HCT116 (cell line): ENCODE measurements around the gene CLEC20A. TPM values are rescaled to one million over a fixed set of nuclear protein-coding genes. Genes with fewer than 3 reads are reported as not detected.

Experiments
- ATAC-seq: fragments of 200-7000 bp; cut with Tn5 transposase; 2 replicates; pipeline ENCODE4 v1.9.1; 2020; ENCODE audit warnings: mild to moderate bottlenecking, moderate library complexity
- BruUV-seq: library from RNA; stranded (reverse); fragments of 400-500 nt; replicated peaks from 2 replicates; lab custom pipeline; 2021; lab: Mats Ljungman, UMichigan
- CTCF ChIA-PET: fragments of 300-600 bp; sonication (Branson Sonifier 250); formaldehyde crosslinking; loops from one replicate; lab custom pipeline; 2021; ENCODE audit warnings: antibody characterized with exemption; lab: Charles Lee
- POLR2A ChIA-PET: fragments of 300-600, 350-600 bp; sonication (Branson Sonifier 250); formaldehyde crosslinking; loops from one replicate; lab custom pipeline; 2021; ENCODE audit warnings: antibody characterized with exemption; lab: Charles Lee
- RAD21 ChIA-PET, 2 experiments: fragments of 300-600 bp; sonication (Branson Sonifier 250); formaldehyde crosslinking; loops; one replicate each; lab custom pipeline; 2023; ENCODE audit warnings: low total read pairs in 2 of 2; ENCODE audit not compliant: uncharacterized antibody in 2 of 2, unreplicated experiment in 2 of 2, low non-redundant PET in 1 of 2; lab: Charles Lee
- DNase-seq: peaks from one replicate; pipeline ENCODE4 v3.0.0-alpha.2; 2010; ENCODE audit warnings: low read depth, low spot score
- H2AFZ ChIP-seq: fragments of 200-600 bp; shearing (Covaris generic), sonication (generic); 2 replicates; pipeline ENCODE4 v1.6.1; 2017; ENCODE audit warnings: low read depth, mixed run types, mixed read lengths, antibody characterized with exemption, low read length; ENCODE audit not compliant: poor library complexity, severe bottlenecking
- H3K27ac ChIP-seq: 2 replicates; pipeline ENCODE4 v1.5.1; 2012; ENCODE audit warnings: low read depth, low read length
- H3K27me3 ChIP-seq: fragments of 200-600 bp; sonication (generic); 2 replicates; pipeline ENCODE4 v1.6.1; 2016; ENCODE audit warnings: mixed run types, low read length, mixed read lengths; ENCODE audit not compliant: insufficient read depth
- H3K36me3 ChIP-seq, 2 experiments: fragments of 200-500 bp in 1 of 2; fragments of 200-600 bp in 1 of 2; sonication (Bioruptor generic) in 1 of 2; sonication (generic) in 1 of 2; 2 replicates each; pipeline versions ENCODE4 v1.5.1 to v1.6.1; 2014 to 2016; ENCODE audit warnings: low read length in 2 of 2, inconsistent platforms in 1 of 2, mixed read lengths in 1 of 2, mixed run types in 1 of 2; ENCODE audit not compliant: insufficient read depth in 2 of 2, control insufficient read depth in 1 of 2
- H3K4me1 ChIP-seq, 2 experiments: fragments of 200-600 bp in 1 of 2; sonication (generic) in 1 of 2; 2 replicates each; pipeline versions ENCODE4 v1.5.1 to v1.6.1; 2012 to 2017; ENCODE audit warnings: low read length in 2 of 2, inconsistent platforms in 1 of 2, mild to moderate bottlenecking in 1 of 2, mixed read lengths in 1 of 2, mixed run types in 1 of 2, moderate library complexity in 1 of 2; ENCODE audit not compliant: insufficient read depth in 2 of 2, control insufficient read depth in 1 of 2
- H3K4me2 ChIP-seq: fragments of 200-600 bp; sonication (generic); 2 replicates; pipeline ENCODE4 v1.6.1; 2017; ENCODE audit warnings: mixed run types, low read length, mixed read lengths
- H3K4me3 ChIP-seq, 2 experiments: fragments of 200-600 bp in 1 of 2; sonication (generic) in 1 of 2; replicated peaks in 1 of 2; 2 replicates each; pipeline ENCODE4 v1.5.1; 2011 to 2016; ENCODE audit warnings: low read length in 2 of 2, control low read depth in 1 of 2, low read depth in 1 of 2, mild to moderate bottlenecking in 1 of 2, mixed read lengths in 1 of 2, mixed run types in 1 of 2
- H3K79me2 ChIP-seq: fragments of 200-600 bp; sonication (generic); 2 replicates; pipeline ENCODE4 v1.6.1; 2017; ENCODE audit warnings: mild to moderate bottlenecking, mixed run types, low read length, moderate library complexity, mixed read lengths; ENCODE audit not compliant: insufficient read depth
- H3K9ac ChIP-seq: fragments of 200-600 bp; sonication (generic); 2 replicates; pipeline ENCODE4 v1.6.1; 2016; ENCODE audit warnings: low read length, mixed read lengths
- H3K9me2 ChIP-seq: fragments of 200-600 bp; sonication (generic), shearing (Covaris generic); 2 replicates; pipeline ENCODE4 v1.6.1; 2017; ENCODE audit warnings: mixed run types, mild to moderate bottlenecking, moderate library complexity; ENCODE audit not compliant: insufficient read depth
- H3K9me3 ChIP-seq, 2 experiments: fragments of 200-500 bp in 1 of 2; fragments of 200-600 bp in 1 of 2; sonication (Bioruptor generic) in 1 of 2; sonication (generic) in 1 of 2; 2 replicates each; pipeline ENCODE4 v1.6.1; 2014 to 2017; ENCODE audit warnings: low read length in 2 of 2, mixed read lengths in 2 of 2, inconsistent platforms in 1 of 2, low read depth in 1 of 2, mild to moderate bottlenecking in 1 of 2, mixed run types in 1 of 2, moderate library complexity in 1 of 2; ENCODE audit not compliant: control insufficient read depth in 1 of 2, insufficient read depth in 1 of 2
- H4K20me1 ChIP-seq: fragments of 200-600 bp; sonication (generic), shearing (Covaris generic); 2 replicates; pipeline ENCODE4 v1.6.1; 2017; ENCODE audit warnings: mixed run types, mild to moderate bottlenecking, moderate library complexity; ENCODE audit not compliant: insufficient read depth
- EGR1 ChIP-seq: IDR thresholded peaks from 2 replicates; pipeline ENCODE4 v1.6.1; 2012; ENCODE audit warnings: low read depth
- ELF1 ChIP-seq: IDR thresholded peaks from 2 replicates; pipeline ENCODE4 v1.6.1; 2012; ENCODE audit warnings: low read depth, borderline replicate concordance
- MAX ChIP-seq: IDR thresholded peaks from 2 replicates; pipeline ENCODE4 v1.6.1; 2012
- SIN3A ChIP-seq: IDR thresholded peaks from 2 replicates; pipeline ENCODE4 v1.6.1; 2012; ENCODE audit warnings: low read depth
- TCF7L2 ChIP-seq: IDR thresholded peaks from 2 replicates; pipeline ENCODE4 v1.7.0; 2011; ENCODE audit warnings: borderline replicate concordance, inconsistent platforms; ENCODE audit not compliant: insufficient read depth, insufficient read length; ENCODE audit errors: extremely low read depth
- ZFX ChIP-seq: fragments of 450-650 bp; IDR thresholded peaks from 2 replicates; pipeline ENCODE4 v1.6.1; 2017
- intact Hi-C: fragments of 100-400 bp; cut with micrococcal nuclease; formaldehyde crosslinking; loops from 2 replicates; pipeline ENCODE4 v1.10.0; 2022
- total RNA-seq: library from RNA; stranded (reverse); gene quantifications from one replicate; pipeline ENCODE4 v1.2.1, GENCODE V29; 2021; ENCODE audit not compliant: unreplicated experiment
- TF ChIP-seq, protein P1 (sequence below): IDR thresholded peaks from 2 replicates; pipeline ENCODE4 v1.6.1; 2012; ENCODE audit warnings: low read depth

CLEC20A gene
- total RNA-seq, 1 experiment from 2014 or later: not detected

DNA sequence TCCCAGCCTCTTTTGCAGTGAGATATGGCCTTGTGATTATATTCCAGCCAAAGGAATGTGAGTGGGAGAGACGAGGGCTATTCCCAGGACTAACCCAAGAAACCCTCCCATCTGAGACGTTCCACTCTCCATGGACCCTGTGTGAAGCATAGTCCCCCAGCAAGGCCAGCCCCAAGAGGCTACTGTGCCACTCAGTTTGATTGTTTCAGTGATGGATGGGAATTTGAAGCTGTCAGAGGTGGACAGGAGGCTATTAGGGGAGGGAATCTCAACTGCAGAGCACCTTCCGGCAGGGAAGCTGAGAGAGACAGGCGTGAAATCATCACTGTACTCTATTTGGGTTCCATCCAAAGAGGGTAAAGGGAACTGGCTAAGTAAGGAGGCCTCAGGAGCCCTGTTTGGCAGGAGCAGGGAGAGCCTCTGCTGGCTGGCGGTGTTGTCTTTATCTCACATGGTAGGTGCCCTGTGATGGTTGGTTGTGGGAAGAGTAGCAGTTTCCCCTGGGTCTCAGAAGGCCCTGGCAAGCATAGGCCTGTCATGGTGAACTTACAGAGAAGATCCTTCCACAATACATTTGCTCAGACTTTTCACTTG, 12.7 kb upstream of the CLEC20A start:
- H3K36me3 ChIP-seq: no peaks in the 10 kb centered on the region
- no peaks in the 10 kb centered on the region for H4K20me1 ChIP-seq
- no peak for DNase-seq
- ChIA-PET RAD21 (no interaction called here), CTCF (interaction anchor here (4.2 kb wide), 1 partner anchor 8 kb away, joined by 23 read pairs; no protein-coding TSS in a partner anchor)
- intact Hi-C loops: no loop called here
- H3K9me3 ChIP-seq: no peaks in the 10 kb centered on the region
- ATAC-seq: no peak
- no peaks in the 10 kb centered on the region for H3K79me2 ChIP-seq
- no peak overlapping the region for H3K4me3 ChIP-seq
- no peak overlapping the region for H3K27ac ChIP-seq
- TF ChIP-seq, protein P1, sequence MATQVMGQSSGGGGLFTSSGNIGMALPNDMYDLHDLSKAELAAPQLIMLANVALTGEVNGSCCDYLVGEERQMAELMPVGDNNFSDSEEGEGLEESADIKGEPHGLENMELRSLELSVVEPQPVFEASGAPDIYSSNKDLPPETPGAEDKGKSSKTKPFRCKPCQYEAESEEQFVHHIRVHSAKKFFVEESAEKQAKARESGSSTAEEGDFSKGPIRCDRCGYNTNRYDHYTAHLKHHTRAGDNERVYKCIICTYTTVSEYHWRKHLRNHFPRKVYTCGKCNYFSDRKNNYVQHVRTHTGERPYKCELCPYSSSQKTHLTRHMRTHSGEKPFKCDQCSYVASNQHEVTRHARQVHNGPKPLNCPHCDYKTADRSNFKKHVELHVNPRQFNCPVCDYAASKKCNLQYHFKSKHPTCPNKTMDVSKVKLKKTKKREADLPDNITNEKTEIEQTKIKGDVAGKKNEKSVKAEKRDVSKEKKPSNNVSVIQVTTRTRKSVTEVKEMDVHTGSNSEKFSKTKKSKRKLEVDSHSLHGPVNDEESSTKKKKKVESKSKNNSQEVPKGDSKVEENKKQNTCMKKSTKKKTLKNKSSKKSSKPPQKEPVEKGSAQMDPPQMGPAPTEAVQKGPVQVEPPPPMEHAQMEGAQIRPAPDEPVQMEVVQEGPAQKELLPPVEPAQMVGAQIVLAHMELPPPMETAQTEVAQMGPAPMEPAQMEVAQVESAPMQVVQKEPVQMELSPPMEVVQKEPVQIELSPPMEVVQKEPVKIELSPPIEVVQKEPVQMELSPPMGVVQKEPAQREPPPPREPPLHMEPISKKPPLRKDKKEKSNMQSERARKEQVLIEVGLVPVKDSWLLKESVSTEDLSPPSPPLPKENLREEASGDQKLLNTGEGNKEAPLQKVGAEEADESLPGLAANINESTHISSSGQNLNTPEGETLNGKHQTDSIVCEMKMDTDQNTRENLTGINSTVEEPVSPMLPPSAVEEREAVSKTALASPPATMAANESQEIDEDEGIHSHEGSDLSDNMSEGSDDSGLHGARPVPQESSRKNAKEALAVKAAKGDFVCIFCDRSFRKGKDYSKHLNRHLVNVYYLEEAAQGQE: no peak
- TF ChIP-seq MAX: no peak
- TF ChIP-seq ELF1: no peak
- TF ChIP-seq EGR1: no peak
- no peak for TF ChIP-seq TCF7L2
- TF ChIP-seq ZFX: no peak
- no peak for TF ChIP-seq SIN3A
- TF ChIP-seq, all 23 proteins: peak for 0
- Histone ChIP-seq H3K4me2 (no peak overlapping the region), H3K4me1 (no peaks in the 10 kb centered on the region), H3K9me2 (no peaks in the 10 kb centered on the region), H3K27me3 (no peaks in the 10 kb centered on the region), H2AFZ (no peak overlapping the region), H3K9ac (no peak overlapping the region)
- POLR2A ChIA-PET: no interaction called here
- BruUV-seq: no TSS peak
